ENCODE results near the gene DLK1. TPM values are rescaled to one million over a fixed set of nuclear protein-coding genes. Genes with fewer than 3 reads are reported as not detected.

DLK1 gene
- total and polyA plus RNA-seq, 3 donors from 2014 or later, result 45.6 to 109 (median 59.4) TPM

DNA sequence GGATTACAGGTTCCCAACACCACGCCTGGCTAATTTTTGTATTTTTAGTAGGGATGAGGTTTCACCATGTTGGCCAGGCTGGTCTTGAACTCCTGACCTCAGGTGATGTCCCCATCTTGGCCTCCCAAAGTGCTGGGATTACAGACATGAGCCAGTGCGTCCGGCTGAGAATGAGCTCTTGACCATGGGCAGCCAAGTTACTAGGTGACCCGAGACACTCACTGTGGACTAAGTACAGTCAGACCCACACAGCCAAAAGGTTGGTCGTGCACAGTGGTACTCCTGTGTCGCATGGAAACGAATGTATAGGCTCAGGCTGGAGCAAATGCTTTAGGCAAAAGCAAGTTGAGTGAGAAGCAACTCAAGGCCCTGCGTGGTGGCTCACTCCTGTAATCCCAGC is 21.0 kb downstream of the DLK1 start:
- H3K4me3 ChIP-seq, result no peak overlapping the region
- DNase-seq, result no peak
- TF ChIP-seq, protein P1, sequence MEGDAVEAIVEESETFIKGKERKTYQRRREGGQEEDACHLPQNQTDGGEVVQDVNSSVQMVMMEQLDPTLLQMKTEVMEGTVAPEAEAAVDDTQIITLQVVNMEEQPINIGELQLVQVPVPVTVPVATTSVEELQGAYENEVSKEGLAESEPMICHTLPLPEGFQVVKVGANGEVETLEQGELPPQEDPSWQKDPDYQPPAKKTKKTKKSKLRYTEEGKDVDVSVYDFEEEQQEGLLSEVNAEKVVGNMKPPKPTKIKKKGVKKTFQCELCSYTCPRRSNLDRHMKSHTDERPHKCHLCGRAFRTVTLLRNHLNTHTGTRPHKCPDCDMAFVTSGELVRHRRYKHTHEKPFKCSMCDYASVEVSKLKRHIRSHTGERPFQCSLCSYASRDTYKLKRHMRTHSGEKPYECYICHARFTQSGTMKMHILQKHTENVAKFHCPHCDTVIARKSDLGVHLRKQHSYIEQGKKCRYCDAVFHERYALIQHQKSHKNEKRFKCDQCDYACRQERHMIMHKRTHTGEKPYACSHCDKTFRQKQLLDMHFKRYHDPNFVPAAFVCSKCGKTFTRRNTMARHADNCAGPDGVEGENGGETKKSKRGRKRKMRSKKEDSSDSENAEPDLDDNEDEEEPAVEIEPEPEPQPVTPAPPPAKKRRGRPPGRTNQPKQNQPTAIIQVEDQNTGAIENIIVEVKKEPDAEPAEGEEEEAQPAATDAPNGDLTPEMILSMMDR (IDR thresholded peaks at IDR 0.05), result no peak
- no peak for TF ChIP-seq POLR2A (IDR thresholded peaks at IDR 0.05)
- 93 to 96% methylated on average over 4 to 8 of the region's 8 CpGs for WGBS, 2 donors
- H3K9me3 ChIP-seq, result no peaks in the 10 kb centered on the region
- H3K4me1 ChIP-seq, result no peaks in the 10 kb centered on the region
- no peak overlapping the region for H3K27ac ChIP-seq
- intact Hi-C loops (cut with DNase I; ENCODE audit: low total_unique reads), result no loop called here
- H3K36me3 ChIP-seq (ENCODE audit: low read depth, missing control alignments), result no peaks in the 10 kb centered on the region
- no peaks in the 10 kb centered on the region for H3K27me3 ChIP-seq

DNA sequence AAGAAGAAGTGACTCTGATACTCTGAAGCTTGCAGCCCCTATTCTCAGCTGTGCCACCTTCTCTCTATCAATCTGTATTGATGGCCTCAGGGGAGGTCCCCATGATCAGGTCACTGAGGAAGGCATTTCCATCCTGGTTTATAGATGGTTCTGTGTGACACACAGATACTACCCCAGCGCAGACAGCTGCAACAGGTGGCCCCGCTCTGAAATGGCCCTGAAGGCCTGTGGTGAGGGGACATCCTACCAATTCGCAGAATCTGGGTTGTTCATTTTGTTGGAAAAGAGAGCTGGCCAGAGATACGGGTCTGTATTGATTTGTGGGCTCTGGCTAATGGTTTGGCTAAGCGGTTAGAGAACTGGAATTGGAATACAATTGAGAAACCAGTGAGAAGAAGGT is 21.7 kb downstream of the DLK1 start:
- intact Hi-C loops (cut with DNase I; ENCODE audit: low total_unique reads), result no loop called here
- 76% methylated on average over 5 of the region's 5 CpGs for WGBS, 2 donors

DNA sequence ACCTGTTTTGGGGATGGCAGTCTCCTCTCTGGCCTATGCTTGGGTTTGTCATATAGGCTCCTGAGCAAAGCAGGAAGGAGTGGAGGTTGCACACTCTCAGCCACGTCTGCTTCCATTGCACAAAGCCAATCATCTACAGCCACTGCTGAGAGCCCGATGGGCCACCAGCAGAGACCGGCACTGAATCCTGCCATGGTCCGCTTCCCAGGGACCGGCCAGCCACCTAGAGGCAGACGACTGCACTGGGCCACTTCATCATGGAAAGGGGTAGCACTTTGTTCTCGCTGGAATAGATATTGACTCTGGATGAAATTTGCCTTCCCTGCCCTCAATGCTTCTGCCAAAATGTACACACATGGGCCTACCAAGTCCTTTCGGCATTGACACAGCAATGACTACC is 22.3 kb downstream of the DLK1 start:
- H3K27ac ChIP-seq, result no peak overlapping the region
- DNase-seq, result no peak
- intact Hi-C loops (cut with DNase I; ENCODE audit: low total_unique reads), result no loop called here
- H3K27me3 ChIP-seq, result no peaks in the 10 kb centered on the region
- H3K36me3 ChIP-seq (ENCODE audit: low read depth, missing control alignments), result no peaks in the 10 kb centered on the region
- H3K4me3 ChIP-seq, result no peak overlapping the region
- no peaks in the 10 kb centered on the region for H3K4me1 ChIP-seq
- WGBS, 2 donors, result 88 to 92% methylated on average over 8 of the region's 8 CpGs
- TF ChIP-seq, protein P1 (IDR thresholded peaks at IDR 0.05), result no peak
- TF ChIP-seq POLR2A (IDR thresholded peaks at IDR 0.05), result no peak
- no peaks in the 10 kb centered on the region for H3K9me3 ChIP-seq

More for the DNA sequence above, 21.7 kb downstream of the DLK1 start:
- no peak overlapping the region for H3K4me3 ChIP-seq
- H3K27ac ChIP-seq, result no peak overlapping the region
- H3K4me1 ChIP-seq, result no peaks in the 10 kb centered on the region
- TF ChIP-seq POLR2A (IDR thresholded peaks at IDR 0.05), result no peak
- TF ChIP-seq, protein P1 (IDR thresholded peaks at IDR 0.05), result no peak
- H3K36me3 ChIP-seq (ENCODE audit: low read depth, missing control alignments), result no peaks in the 10 kb centered on the region
- no peaks in the 10 kb centered on the region for H3K9me3 ChIP-seq
- H3K27me3 ChIP-seq, result no peaks in the 10 kb centered on the region
- DNase-seq, result no peak

DNA sequence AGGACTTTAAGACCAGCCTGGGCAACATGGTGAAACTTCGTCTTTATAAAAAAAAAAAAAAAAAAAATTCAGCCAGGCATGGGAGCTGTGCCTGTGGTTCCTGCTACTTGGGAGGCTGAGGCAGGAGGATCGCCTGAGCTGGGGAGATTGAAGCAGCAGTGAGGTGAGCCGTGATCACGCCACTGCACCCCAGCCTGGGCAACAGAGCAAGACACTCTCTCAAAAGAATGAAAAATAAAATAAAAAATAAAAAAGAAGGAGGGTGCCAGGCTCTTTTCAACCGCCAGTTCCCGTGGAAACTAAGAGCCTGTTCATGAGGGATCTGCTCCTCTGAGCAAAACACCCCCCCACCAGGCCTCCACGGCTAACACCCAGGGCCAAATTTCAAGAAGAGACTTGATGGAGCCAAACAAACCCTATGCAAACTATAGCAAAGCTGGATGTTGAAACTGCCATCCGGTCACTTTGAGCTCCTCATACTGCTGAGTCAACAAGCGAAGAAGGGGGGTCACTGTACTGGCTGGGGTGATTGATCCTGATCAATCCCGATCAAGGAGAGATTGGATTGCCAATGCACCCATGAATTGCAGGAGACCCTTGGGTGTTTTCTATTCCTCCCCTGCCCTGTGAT is 23.4 kb downstream of the DLK1 start:
- TF ChIP-seq, protein P1 (IDR thresholded peaks at IDR 0.05), result no peak
- TF ChIP-seq POLR2A (IDR thresholded peaks at IDR 0.05), result no peak
- H3K4me1 ChIP-seq, result no peaks in the 10 kb centered on the region
- no peak for DNase-seq
- no peaks in the 10 kb centered on the region for H3K27me3 ChIP-seq
- WGBS, 2 donors, result 96 to 97% methylated on average over 9 to 10 of the region's 10 CpGs
- no peaks in the 10 kb centered on the region for H3K9me3 ChIP-seq
- no peaks in the 10 kb centered on the region for H3K36me3 ChIP-seq (ENCODE audit: low read depth, missing control alignments)
- H3K4me3 ChIP-seq, result no peak overlapping the region
- no peak overlapping the region for H3K27ac ChIP-seq
- intact Hi-C loops (cut with DNase I; ENCODE audit: low total_unique reads), result no loop called here

Measured in testis (tissue), 3 donors.